GM18909 (cell line): ENCODE measurements around the gene PRPSAP2.

ENCODE experiments used
- ATAC-seq: cut with Tn5 transposase; IDR thresholded peaks from one replicate; pipeline ENCODE4 v1.9.1; 2021; ENCODE audit warnings: mild to moderate bottlenecking; ENCODE audit not compliant: unreplicated experiment, poor library complexity

PRPSAP2 gene

GRCh38 chr17:18974407-18975149, 116.6 kb downstream of the PRPSAP2 start:
- ATAC-seq = no peak

GRCh38 chr17:18975597-18975996, 117.7 kb downstream of the PRPSAP2 start:
- ATAC-seq = no peak

GRCh38 chr17:18976201-18976600, 118.3 kb downstream of the PRPSAP2 start:
- no peak for ATAC-seq

- ATAC-seq = no peak
Observed at GRCh38 chr17:18977021-18977420, 119.1 kb downstream of the PRPSAP2 start.

GRCh38 chr17:18977646-18978045, 119.7 kb downstream of the PRPSAP2 start:
- no peak for ATAC-seq

GRCh38 chr17:18978050-18978449, 120.1 kb downstream of the PRPSAP2 start:
- no peak for ATAC-seq

GRCh38 chr17:18978655-18979054, 120.7 kb downstream of the PRPSAP2 start:
- ATAC-seq = no peak
